ENCODE data around the gene PTPRN2. TPM values are rescaled to one million over a fixed set of nuclear protein-coding genes. Genes with fewer than 3 reads are reported as not detected.

PTPRN2 gene
- total RNA-seq, 1 experiment from 2014 or later: 2.1 TPM

GRCh38 chr7:158106272-158106671 is 481.4 kb downstream of the PTPRN2 start:
- Histone ChIP-seq H3K4me1 (ENCODE audit: control insufficient read depth in 1 of 2, insufficient read depth in 2 of 2, low read length in 2 of 2) (no peaks in the 10 kb centered on the region), H4K20me1 (ENCODE audit: insufficient read depth) (no peaks in the 10 kb centered on the region), H3K4me3 (replicated peaks in 1 of 2; ENCODE audit: low read depth in 1 of 2, low read length in 2 of 2) (no peak overlapping the region), H3K9me2 (ENCODE audit: insufficient read depth) (no peaks in the 10 kb centered on the region), H3K9me3 (ENCODE audit: control insufficient read depth in 1 of 2, insufficient read depth in 1 of 2, low read depth in 1 of 2, low read length in 2 of 2) (no peaks in the 10 kb centered on the region), H3K27me3 (ENCODE audit: insufficient read depth, low read length) (no peaks in the 10 kb centered on the region), H3K9ac (ENCODE audit: low read length) (no peak overlapping the region), H3K27ac (ENCODE audit: low read depth, low read length) (no peak overlapping the region), H3K4me2 (ENCODE audit: low read length) (no peak overlapping the region), H2AFZ (ENCODE audit: low read depth, low read length, poor library complexity, severe bottlenecking) (no peak overlapping the region), H3K79me2 (ENCODE audit: insufficient read depth, low read length) (no peaks in the 10 kb centered on the region), H3K36me3 (ENCODE audit: control insufficient read depth in 1 of 2, insufficient read depth in 2 of 2, low read length in 2 of 2) (no peaks in the 10 kb centered on the region)
- intact Hi-C loops (cut with micrococcal nuclease): no loop called here
- DNase-seq (ENCODE audit: low read depth, low spot score) (no peak), ATAC-seq (no peak)
- ChIA-PET RAD21 (ENCODE audit: low non-redundant PET in 1 of 2, low total read pairs in 2 of 2, uncharacterized antibody in 2 of 2, unreplicated experiment in 2 of 2) (no interaction called here), POLR2A (no interaction called here), CTCF (no interaction called here)
- TF ChIP-seq, protein P1, sequence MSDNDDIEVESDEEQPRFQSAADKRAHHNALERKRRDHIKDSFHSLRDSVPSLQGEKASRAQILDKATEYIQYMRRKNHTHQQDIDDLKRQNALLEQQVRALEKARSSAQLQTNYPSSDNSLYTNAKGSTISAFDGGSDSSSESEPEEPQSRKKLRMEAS (IDR thresholded peaks at IDR 0.05): no peak
- TF ChIP-seq TCF7L2 (IDR thresholded peaks at IDR 0.05; ENCODE audit: borderline replicate concordance, extremely low read depth, insufficient read depth, insufficient read length): no peak
- no peak for TF ChIP-seq EGR1 (IDR thresholded peaks at IDR 0.05; ENCODE audit: low read depth)
- no peak for TF ChIP-seq CEBPB (IDR thresholded peaks at IDR 0.05; ENCODE audit: low read depth)
- TF ChIP-seq FOSL1 (IDR thresholded peaks at IDR 0.05; ENCODE audit: low read depth): no peak
- TF ChIP-seq ZBTB33 (IDR thresholded peaks at IDR 0.05; ENCODE audit: extremely low read depth, insufficient replicate concordance, low read length): no peak
- no peak for TF ChIP-seq ATF3 (IDR thresholded peaks at IDR 0.05)
- TF ChIP-seq POLR2A (IDR thresholded peaks at IDR 0.05; ENCODE audit: borderline replicate concordance, extremely low read depth, insufficient read depth, insufficient read length): no peak
- no peak for TF ChIP-seq POLR2AphosphoS5 (IDR thresholded peaks at IDR 0.05; ENCODE audit: low read depth, low read length)
- TF ChIP-seq ZNF274 (IDR thresholded peaks at IDR 0.05; ENCODE audit: low read depth, low read length): no peak
- TF ChIP-seq CBX3 (IDR thresholded peaks at IDR 0.05; ENCODE audit: low read depth): no peak
- TF ChIP-seq SRF (IDR thresholded peaks at IDR 0.05; ENCODE audit: low read depth): no peak
- TF ChIP-seq JUND (IDR thresholded peaks at IDR 0.05): no peak
- TF ChIP-seq EZH2phosphoT487 (IDR thresholded peaks at IDR 0.05; ENCODE audit: borderline replicate concordance): no peak
- no peak for TF ChIP-seq SP1 (IDR thresholded peaks at IDR 0.05; ENCODE audit: low read depth)
- TF ChIP-seq EZH2 (IDR thresholded peaks at IDR 0.05): no peak
- TF ChIP-seq YY1 (IDR thresholded peaks at IDR 0.05; ENCODE audit: extremely low read depth, insufficient replicate concordance, low read depth, low read length): no peak
- TF ChIP-seq ELF1 (IDR thresholded peaks at IDR 0.05; ENCODE audit: borderline replicate concordance, low read depth): no peak
- BruUV-seq (replicated peaks): no TSS peak
